Activated naive CD4-positive, alpha-beta T cell (primary cell): ENCODE results near the gene MRO.
"Not testable (repeated sequence)": the region's sequence is repeated elsewhere in the genome, so short reads cannot be mapped to it uniquely, and the experiment has no call there.

Source experiments
- DNase-seq, 4 experiments: peaks; one replicate each; lab custom pipeline; 2025; lab: John Stamatoyannopoulos, UW

The MRO gene

DNA sequence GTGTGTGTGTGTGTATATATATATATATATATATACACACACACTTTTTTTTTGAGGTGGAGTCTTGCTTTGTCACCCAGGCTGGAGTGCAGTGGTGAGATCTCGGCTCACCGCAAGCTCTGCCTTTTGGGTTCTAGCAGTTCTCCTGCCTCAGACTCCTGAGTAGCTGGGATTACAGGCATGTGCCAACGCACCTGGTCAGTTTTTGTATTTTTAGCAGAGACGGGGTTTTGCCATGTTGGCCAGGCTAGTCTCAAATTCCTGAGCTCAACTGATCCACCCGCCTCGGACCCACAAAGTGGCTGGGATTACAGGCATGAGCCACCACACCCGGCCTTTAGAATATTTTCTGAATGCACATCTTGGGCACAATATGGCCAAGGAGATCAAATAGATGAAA is 13.7 kb upstream of the MRO start:
- not testable (repeated sequence) for DNase-seq

DNA sequence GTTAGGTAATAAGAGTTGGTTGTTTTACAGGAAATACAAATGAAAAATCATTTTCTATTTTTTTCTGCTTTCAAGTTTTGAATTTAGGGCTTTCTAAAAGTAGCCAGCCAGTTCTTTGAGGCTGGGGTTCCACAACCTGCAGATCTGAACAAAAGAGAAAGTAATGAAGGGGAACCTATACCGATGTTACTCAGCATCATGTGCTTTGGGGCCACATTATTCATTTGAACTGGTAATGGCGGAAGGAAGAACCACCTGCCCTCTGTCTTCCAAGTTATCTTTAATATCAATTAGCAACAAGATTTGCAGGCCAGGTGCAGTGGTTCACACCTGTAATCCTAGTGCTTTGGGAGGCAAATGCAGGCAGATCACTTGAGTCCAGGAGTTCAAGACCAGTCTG is 12.9 kb upstream of the MRO start:
- DNase-seq, result no peak

DNA sequence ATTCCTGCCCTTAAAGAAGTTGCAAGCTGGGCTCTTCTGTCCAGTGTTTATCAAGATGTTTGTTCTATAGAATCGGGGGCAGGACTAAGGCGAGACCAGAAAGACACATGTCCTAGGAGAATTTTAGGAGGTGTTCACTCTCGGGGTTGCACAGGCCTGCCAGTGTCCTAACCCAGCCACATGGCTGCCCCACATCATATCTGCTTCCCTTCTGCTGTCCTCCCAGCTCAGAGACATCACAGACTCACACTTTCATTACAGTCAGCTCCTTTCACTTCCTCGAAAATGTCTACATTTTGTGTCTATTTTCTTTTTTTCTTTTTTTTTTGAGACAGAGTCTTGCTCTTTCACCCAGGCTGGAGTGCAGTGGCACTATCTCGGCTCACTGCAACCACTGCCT is 10.7 kb upstream of the MRO start:
- no peak for DNase-seq

DNA sequence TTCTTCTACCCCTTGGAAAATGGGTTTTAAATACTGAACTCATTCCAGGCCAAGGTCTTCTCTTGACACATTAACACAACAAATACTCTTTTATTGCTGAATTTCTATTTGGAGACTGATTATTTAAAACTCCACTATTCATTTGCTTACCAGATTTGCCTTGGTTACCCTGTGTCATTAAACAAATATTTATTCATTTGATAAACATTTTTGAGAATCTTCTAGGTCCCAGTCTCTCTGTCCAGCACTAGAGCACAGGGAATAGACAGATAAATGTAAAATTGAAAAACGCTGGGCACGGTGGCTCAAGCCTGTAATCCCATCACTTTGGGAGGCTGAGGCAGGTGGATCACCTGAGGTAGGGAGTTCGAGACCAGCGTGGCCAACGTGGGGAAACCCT is 9.8 kb upstream of the MRO start:
- no peak for DNase-seq

DNA sequence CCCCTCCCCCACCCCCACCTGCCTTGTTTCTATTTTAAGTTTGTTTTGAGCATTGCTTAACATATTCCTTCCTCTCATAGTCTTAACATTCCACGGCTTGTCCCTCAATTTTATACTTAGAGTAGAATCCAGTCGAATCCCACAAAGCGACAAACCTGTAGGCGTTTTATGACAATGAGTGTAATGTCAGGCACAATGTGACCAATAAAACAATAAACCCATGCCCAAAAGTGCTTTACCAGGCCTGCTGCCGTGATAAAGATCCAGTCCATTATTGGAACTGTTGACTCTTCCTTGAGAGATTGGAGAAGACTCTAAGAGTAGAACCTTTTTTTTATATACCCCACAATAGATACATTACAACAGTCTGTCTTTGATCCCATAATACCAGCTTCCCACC is 6.2 kb upstream of the MRO start:
- no peak for DNase-seq

DNA sequence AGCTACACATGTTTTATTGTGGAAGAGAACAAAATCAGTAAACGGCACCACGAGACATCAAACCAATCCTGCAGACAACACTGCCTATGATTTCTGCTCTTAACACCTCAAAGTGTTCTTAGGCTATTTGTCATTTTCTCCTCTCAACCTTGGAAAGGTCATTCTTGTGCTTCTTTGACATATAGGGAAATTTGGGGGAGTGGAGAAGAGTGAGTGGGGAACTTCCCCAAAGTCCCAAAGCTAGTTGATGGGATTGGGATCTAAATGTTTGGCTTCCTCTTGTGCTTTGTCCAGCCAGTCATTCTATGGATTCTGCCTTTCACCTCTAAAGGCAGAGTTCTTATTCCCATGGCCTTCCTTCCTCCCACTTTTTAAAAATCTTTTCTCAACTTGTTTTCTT is 5.8 kb upstream of the MRO start:
- DNase-seq, result no peak

DNA sequence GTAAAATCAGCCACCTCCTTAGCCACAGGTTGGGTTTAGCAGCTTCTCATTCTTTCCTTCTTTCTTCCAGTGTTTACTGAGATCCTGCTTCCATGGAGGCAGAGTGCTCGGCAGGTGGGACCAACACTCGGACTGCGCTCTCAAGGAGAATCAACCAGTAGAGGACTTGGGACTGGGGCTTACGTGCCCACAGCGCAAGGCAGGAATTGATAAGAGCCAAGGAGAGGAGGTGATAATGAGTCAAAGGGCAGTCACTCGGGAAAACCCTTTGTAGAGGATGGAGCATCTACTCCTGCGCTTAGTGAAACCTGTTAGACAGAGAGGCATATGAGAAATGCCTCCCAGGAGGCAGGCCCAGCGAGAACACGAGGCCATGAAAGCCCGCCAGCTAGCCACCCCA is 2.9 kb upstream of the MRO start:
- DNase-seq, result no peak

DNA sequence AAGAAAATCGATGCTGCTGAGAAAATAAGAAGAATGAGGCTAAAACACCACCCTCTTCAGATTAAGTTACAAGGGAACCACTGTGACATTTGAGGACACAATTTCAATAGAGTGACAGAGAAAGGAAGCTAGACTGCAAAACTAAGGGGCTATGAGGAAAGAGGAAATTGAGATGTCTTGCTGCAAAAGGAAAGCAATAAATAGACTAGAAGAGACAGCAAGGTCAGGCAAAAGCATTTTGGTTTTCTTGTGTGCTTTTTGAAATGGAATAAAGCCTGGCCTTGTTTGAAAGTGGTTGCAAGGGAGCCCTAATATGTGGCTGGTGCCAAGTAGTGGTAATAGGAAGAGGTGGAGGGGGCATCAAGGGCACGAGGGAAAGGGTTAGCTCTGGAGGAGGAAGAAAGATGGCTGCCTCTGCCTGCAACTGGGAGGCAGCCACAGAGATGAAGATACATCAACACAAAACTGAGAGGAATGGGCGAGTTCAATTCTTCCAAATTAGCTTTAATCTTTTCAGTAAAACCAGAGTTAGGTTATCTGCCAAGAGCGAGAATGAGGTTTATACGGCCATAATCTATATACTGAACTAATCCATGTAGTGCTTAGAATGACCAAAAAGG is 1.2 kb upstream of the MRO start:
- no peak for DNase-seq

DNA sequence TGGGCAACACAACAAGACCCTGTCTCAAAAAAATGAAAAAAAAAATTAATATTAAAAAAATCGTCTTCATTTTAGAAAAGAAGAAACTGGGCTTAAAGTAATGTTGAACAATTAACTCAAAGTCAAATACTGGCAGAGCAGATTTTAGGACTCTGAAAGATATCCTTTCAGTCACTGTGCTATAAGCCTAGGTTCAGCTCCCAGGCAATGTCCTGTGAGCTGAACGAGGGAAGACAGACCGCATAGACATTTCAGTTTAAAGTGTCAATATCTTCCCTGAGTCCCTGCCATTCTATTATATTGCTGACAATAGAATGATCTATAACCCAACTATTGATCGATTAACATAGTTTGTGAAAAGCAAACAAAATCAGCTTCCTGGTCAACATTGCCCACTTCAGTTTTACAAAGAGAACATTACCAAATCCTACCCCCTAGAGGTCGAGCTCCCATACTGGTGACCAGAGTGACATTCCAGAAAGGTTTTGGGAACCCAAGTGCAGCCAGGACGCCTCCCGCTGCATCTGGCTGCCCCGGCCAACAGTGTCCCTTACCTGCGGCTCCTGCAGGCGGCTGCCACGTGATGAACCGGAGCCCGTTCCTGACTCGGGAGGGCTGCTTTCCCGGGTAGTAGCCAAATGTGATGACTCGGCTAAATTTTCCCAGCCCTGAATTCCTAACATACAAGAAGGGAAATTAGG is 639 bp downstream of the MRO start:
- DNase-seq, result no peak

DNA sequence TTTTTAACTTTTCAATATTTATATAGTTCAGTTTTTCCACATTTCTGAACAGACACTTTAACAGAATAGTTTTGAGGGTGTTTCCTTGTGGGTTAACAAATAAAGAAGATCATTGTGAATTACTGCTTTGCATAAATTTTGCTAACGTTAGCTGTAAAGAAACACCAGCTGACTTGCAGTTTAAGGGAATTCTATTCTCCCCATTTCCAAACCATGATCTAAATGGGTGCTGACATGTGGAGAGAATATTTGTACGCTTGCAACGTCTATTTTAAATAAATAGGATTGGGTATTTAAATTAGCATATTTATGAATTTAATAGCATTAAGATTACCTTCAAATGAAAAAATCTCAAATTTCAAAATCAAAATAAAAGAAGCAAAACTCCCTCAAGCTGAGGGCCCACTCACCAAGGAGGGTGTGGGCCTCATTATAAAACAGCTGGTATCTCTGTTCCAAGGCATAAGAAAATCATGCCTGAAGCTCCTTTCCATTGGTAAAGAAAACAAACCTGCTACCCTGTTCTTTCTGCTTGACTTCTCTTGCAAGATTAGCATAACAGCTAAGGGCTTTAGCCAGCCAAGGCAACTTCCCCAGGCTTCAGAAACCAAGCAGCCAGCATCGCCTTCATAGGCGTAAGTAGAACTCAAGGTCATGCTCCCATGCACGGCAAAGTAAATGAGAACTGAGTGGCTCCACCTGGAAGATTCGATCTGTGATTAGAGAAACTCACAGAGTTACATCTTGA is 3.2 kb downstream of the MRO start:
- DNase-seq, result no peak

DNA sequence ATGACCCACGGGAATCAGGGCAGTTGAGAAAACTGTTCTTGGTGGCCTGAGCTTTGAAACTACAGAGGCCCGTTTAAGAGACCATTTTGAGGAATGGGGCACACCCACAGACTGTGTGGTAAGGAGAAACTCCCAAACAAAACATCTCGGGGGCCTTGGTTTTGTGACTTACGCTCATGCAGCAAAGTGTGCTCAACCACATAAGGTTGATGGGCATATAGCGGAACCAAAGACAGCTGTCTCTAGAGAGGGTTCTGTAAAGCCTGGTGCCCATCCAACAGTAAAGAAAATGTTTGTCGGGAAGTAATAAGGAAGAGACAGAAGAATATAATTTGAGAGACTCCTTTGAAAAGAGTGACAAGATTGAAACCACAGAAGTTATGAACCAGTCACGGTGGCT is 5.4 kb downstream of the MRO start:
- no peak for DNase-seq

DNA sequence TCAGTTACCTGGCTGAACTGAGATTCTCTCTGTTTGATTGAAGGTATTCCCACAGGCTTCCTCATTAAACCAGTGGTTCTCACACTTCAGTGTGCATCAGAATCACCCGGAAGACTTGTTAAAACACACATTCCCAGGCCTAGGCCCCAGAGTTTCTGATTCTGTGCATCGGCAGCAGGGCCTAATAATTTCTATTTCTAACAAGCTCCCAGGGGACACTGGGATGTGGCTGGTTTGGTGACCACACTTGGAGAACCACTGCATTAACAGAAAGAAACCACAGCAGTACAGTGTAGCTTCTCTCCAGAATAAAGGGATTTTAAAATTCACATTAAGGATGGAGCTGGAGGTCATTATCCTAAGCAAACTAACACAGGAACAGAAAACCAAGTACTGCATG is 6.5 kb downstream of the MRO start:
- no peak for DNase-seq

DNA sequence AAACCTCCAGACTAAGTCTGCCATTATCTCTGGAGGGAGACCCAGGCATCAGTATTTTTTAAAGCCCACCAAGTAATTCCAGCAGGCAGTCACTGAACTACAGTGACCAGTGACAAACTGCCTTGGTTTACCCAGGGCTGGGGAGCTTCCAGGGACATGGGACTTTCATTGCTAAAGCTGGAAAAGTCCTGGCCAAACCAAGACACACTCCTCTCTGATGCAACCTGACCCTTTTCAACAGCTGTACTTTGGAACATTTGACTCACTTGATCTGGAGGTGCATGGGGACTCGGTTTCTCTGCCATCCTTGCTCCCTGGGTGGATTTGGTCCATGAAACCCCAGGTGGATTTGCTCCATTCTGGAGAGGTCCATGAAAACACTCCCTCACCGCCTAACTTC is 7.0 kb downstream of the MRO start:
- DNase-seq, result no peak

DNA sequence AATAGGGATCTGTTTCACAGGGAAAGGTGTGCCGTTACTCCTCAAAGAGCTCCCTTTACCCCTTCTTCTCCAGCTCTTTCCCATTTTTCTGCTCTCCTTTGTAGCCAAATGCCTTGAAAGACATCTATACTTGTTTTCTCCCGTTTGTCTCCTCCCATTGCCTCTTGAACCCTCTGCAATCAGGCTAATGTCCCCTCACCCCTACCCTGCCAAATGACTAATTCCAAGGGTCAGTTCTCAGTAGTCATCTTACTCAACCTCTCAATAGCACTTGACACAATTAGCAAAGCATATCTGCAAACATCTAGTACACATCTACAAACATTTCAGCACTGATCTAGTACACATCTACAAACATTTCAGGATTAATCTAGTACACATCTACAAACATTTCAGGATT is 12.6 kb downstream of the MRO start:
- no peak for DNase-seq

DNA sequence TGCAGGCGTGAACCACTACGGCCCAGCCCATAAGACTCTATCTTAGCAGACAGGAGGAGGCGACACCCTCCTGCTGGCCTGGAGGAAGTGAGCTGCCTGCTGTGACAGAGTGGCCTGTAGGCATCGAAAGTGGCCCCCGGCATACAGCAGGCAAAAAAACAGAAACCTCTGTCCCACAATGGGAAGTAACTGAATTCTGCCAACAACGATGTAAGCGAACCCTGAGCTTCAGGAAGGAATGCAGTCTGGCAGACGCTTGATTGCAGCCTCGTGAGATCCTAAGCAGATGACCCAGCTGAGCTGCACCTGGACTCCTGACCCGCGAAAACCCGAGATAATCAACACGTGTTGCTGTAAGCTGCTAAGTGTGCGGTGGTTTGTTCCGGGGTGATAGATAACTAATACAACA is 13.6 kb downstream of the MRO start:
- DNase-seq, result no peak

DNA sequence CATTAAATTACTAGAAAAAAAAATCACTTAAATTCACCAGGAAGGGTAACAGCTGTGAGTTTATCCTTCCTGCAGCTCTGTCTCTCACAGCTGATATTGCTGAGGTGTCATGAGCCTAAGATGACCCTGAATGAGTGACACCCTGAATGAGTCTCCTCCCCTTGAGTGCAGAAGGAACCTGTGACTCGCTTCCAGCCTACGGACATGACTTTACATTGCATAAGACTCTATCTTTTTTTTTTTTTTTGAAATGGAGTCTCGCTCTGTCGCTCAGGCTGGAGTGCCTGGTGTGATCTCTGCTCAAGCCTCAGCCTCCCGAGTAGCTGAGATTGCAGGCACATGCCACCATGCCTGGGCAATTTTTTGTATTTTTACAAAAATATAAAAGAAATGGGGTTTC is 14.1 kb downstream of the MRO start:
- no peak for DNase-seq

DNA sequence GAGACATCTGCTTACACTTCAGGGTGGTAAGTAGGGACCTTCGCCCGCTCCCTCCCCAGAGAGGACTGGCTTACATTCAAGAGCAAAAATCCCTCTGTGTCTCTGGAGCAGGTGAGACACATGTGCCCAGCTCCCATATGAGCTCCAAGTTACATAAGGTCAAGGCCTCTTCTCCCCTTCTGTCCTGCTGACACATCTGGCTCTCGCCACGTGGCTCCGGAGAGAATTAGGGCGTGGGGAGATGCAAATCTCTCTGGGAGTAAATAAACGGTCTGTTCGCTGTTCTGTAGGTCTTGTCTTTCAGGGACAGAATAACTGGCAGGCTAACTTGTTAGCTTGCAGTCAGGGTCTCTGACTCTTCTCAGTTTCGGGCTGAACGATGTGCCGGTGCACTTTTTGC is 16.2 kb downstream of the MRO start:
- no peak for DNase-seq

DNA sequence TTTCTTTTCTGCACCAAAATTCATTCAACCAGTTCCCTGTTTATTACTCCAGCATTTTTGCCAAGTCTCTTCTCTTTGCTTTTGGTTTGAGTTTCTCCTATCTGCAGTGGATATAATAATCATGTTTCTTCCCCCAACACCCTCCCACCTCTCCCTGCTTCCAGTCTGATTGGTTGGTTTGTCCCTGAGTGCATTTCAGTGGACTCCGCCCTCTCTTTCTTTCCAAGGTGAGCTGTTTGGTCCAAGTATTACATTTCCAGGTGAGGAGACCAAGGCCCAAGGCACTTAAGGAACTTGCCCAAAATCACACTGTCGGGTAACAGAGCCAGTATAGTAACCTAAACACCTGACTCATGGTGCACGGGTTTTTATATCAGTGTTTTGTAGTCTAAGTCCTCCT is 17.7 kb downstream of the MRO start:
- DNase-seq, result no peak

DNA sequence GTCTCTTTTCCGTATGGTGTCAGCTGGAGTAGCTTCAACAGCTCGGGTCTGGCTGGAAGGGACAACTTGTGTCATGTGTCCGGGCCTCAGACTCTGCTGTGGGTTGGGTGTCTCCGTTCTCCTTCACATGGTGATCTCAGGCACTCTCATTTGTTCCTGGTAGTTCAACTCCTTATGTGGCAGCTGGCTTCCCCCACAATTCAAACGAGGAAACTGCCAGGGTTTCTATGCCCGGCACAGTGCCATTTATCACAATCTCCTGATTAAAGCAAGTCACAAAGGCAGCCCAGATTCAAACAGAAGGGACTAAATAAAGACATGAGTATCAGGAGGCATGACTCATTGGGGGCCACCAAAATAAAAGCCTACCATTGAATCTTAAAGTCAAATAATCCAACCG is 22.7 kb downstream of the MRO start:
- no peak for DNase-seq

DNA sequence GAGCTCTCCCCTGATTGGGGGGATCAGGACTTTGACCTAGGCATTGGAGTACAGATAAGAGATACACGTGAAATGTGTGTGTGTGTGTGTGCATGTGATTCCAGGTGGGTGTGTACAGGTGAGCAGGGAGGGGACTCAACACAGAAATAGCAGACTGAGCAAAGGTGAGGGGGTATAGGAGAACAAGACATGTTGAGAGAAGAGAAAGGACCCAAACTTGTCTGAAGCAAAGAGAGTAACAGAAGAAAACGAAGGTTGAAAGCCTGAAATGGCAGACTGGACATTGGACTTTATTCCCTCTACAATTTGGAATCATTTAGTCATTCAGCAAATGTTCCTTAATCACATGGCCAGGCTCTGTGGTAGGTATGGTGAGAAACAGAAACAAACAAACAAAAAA is 23.3 kb downstream of the MRO start:
- DNase-seq, result no peak

DNA sequence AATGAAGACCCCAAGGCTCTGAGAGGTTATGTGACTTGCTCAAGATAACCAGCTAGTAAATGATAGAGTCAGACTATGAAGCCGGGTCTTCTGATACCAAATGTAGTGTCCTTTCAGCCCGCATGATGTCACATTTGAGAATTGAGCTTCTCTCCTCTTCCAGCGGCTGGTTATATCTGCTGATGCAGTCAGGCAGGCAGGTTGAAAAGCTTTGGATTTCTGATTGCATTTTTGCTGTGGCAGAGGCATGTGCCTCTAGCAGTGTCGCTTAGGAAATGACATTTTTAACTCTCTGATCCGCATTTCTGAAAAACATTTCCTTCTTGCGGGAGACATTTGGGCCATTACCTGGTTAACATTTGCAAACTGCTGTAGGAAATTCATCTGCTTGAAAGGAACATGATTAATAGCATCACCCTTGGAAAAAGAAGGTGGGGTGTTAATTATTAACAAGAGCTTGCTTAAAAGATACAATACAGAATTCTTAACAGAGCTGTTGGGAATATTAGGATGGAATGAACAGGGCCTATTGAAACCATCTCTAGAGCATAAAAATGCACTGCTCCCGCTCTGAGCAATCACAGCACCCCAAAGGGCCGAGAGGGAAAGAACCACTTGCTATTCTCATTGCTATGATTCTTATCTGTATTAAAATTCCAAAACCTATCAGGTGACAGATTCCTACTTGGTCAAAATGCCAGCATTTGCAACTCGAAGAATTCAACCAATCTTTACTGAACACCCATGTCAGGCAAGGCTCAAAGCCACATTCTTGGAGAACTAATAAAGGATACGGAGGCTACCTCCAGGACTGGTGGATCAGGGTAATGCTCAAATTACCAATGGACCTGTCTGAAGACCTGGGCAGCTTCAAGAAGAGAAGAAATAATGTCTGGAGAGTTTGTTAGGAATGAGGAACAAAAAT is 25.9 kb downstream of the MRO start:
- no peak for DNase-seq

DNA sequence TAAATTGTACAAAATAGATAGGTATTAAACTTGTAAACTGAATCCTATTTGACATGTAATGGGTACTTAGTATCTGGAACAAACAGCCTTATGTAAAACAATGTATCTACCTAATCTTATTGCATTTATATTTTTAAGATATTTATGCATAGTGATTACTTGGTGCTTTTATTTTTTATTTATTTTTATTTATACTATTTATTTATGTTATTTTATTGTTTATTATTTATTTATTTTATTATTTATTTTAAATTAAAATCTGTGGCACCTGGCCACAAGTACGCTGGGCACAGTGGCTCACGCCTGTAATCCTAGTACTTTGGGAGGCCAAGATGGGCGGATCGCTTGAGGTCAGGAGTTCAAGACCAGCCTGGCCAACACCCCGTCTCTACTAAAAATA is 26.9 kb downstream of the MRO start:
- no peak for DNase-seq
